ENCODE measurements around the gene POC1B. TPM values are rescaled to one million over a fixed set of nuclear protein-coding genes. Genes with fewer than 3 reads are reported as not detected.

Gene POC1B
- total RNA-seq, 2 donors from 2014 or later, result 18.3 to 35.8 TPM

- ATAC-seq, result no peak
- Mint-ChIP-seq H3K9me3 (no peaks in the 10 kb centered on the region), H3K36me3 (no peaks in the 10 kb centered on the region), H3K27ac (no peak overlapping the region)
- DNase-seq (ENCODE audit: low spot score in 2 of 2), result no peak
Measured at GRCh38 chr12:89516633-89517032, 9.2 kb downstream of the POC1B start.

GRCh38 chr12:89514751-89515150 is 11.1 kb downstream of the POC1B start:
- Mint-ChIP-seq H3K36me3 (no peaks in the 10 kb centered on the region), H3K27ac (no peak overlapping the region), H3K9me3 (no peaks in the 10 kb centered on the region)
- peak; percentile 44 to 74 for ATAC-seq
- DNase-seq (ENCODE audit: low spot score in 2 of 2), result no peak

GRCh38 chr12:89513544-89513943 is 12.3 kb downstream of the POC1B start:
- Mint-ChIP-seq H3K36me3 (no peaks in the 10 kb centered on the region), H3K9me3 (no peaks in the 10 kb centered on the region), H3K27ac (no peak overlapping the region)
- ATAC-seq, result no peak
- no peak for DNase-seq (ENCODE audit: low spot score in 2 of 2)

- ATAC-seq (no peak), DNase-seq (ENCODE audit: low spot score in 2 of 2) (no peak)
- no peaks in the 10 kb centered on the region for H3K9me3 Mint-ChIP-seq
- H3K36me3 Mint-ChIP-seq, result no peaks in the 10 kb centered on the region
- no peak overlapping the region for H3K27ac Mint-ChIP-seq
Measured at GRCh38 chr12:89507015-89507824, 18.6 kb downstream of the POC1B start.

DNA sequence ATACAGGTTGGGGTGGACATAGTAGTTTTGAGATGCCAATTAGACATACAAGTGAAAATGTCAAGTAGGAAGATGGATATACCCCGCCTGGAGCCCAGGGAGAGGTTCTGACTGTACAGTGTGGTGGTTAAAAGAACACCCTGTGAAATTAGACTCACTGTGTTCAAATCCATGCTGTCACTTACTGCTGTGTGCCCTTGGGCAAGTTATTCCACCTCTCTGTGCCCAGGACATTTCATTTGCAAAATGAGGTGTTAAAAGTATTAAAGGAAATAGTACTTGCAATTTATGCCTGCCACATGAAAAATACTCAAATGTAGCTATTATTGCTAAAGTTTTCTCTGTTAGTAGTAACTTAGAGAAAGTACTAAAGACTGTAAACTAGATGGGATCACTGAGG is 19.8 kb downstream of the POC1B start:
- ATAC-seq (no peak), DNase-seq (ENCODE audit: low spot score in 2 of 2) (no peak)
- no peaks in the 10 kb centered on the region for H3K36me3 Mint-ChIP-seq
- no peaks in the 10 kb centered on the region for H3K9me3 Mint-ChIP-seq
- H3K27ac Mint-ChIP-seq, result no peak overlapping the region

DNA sequence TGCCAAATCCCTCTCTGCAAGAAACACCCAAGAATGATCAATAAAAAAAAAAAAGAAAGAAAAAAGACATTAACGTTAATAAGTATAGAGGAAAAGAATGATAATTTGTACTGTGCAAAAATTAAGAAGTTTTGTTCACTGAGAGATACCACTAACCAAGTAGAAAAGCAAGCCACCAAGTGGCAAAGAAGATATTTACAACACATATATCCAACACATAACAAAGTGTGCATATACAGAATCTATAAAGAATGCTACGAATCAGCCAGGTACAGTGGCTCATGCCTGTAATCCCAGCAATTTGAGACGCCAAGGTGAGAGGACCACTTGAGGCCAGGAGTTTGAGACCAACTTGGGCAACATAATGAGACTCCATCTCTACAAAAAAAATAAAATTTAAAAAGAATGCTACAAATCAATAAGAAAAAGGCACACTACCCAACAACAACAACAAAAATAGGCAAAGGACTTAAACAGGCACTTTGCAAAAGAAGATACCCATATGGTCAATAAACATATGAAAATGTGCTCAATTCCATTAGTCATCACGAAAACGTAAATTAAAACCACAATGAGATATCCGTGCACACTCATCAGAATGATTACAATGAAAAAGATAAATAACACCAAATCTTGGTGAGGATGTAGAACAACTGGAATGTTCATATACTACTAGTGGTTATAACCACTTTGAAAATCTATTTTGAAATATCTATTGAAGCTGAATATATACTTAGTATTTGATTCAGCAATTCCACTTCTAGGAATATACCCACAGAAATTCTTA is 21.1 kb downstream of the POC1B start:
- H3K9me3 Mint-ChIP-seq, result no peaks in the 10 kb centered on the region
- ATAC-seq, result no peak
- H3K27ac Mint-ChIP-seq, result no peak overlapping the region
- no peak for DNase-seq (ENCODE audit: low spot score in 2 of 2)
- peaks cover 0 to 4% of the 10 kb centered on the region in 2 donors for H3K36me3 Mint-ChIP-seq

DNA sequence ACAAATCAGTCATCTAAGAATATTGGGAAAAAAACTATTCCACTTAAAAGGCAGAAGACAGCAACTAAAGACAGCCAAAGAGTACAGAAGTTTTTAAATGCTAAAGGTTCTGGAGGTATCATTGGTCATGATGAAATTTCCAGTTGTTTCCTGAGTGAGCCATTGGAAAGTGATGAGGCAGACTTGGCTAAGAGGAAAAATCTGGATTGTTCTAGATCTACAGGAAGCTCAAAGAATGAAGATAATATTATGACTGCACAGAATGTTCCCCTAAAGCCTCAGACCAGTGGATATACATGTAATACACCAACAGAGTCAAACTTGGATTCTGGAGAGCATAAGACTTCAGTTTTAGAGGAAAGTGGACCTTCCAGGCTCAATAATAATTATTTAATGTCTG is 24.1 kb downstream of the POC1B start:
- peaks cover 0 to 5% of the 10 kb centered on the region in 2 donors for H3K36me3 Mint-ChIP-seq
- ATAC-seq (no peak), DNase-seq (ENCODE audit: low spot score in 2 of 2) (no peak)
- H3K27ac Mint-ChIP-seq, result no peak overlapping the region
- no peaks in the 10 kb centered on the region for H3K9me3 Mint-ChIP-seq

- ATAC-seq (no peak), DNase-seq (ENCODE audit: low spot score in 2 of 2) (no peak)
- H3K27ac Mint-ChIP-seq, result no peak overlapping the region
- H3K9me3 Mint-ChIP-seq, result no peaks in the 10 kb centered on the region
- peaks cover 5% of the 10 kb centered on the region in 2 donors for H3K36me3 Mint-ChIP-seq
Measured at GRCh38 chr12:89499857-89500256, 26.0 kb downstream of the POC1B start.

DNA sequence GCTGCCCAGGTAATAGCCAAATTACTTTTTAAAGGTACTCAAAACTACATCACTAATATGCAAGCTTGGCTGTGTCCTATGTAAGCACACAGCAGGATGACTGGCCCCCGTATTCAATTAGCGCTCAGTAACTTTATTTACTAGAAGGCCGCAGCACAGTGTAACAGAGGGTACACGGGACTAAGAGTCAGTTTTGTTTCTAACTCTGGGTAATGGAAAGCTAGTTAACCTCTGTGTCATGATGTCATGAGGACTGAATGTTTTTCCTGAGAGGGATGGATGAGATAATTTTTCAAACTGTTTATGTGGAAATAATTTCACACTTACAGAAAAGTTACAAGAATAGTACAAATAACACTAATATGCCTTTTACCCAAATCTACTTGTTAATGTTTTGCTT is 28.4 kb downstream of the POC1B start:
- Mint-ChIP-seq H3K36me3 (peaks cover 5 to 11% of the 10 kb centered on the region in 2 donors), H3K9me3 (no peaks in the 10 kb centered on the region), H3K27ac (no peak overlapping the region)
- ATAC-seq (no peak), DNase-seq (ENCODE audit: low spot score in 2 of 2) (no peak)

DNA sequence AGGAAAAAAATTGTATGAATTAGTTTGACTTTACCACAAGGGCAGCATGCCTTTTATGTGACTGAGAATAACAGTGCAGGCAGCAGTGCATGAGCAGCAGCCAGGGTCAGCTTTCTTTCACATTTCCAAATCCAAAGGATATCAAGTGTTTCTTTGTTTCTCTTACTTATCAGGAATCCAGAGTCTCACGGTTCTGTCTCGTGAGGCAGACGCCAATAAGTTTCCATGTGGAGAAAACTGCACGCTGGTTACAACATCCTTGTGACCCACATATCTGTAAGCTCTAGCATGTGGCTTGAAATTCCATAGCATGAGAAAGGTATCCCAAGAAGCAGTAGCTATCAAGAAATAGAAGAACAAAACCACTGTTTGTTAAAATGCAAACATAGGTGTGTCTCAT is 28.8 kb downstream of the POC1B start:
- ATAC-seq (no peak), DNase-seq (ENCODE audit: low spot score in 2 of 2) (no peak)
- H3K27ac Mint-ChIP-seq, result no peak overlapping the region
- H3K36me3 Mint-ChIP-seq, result peaks cover 5 to 11% of the 10 kb centered on the region in 2 donors
- H3K9me3 Mint-ChIP-seq, result no peaks in the 10 kb centered on the region

DNA sequence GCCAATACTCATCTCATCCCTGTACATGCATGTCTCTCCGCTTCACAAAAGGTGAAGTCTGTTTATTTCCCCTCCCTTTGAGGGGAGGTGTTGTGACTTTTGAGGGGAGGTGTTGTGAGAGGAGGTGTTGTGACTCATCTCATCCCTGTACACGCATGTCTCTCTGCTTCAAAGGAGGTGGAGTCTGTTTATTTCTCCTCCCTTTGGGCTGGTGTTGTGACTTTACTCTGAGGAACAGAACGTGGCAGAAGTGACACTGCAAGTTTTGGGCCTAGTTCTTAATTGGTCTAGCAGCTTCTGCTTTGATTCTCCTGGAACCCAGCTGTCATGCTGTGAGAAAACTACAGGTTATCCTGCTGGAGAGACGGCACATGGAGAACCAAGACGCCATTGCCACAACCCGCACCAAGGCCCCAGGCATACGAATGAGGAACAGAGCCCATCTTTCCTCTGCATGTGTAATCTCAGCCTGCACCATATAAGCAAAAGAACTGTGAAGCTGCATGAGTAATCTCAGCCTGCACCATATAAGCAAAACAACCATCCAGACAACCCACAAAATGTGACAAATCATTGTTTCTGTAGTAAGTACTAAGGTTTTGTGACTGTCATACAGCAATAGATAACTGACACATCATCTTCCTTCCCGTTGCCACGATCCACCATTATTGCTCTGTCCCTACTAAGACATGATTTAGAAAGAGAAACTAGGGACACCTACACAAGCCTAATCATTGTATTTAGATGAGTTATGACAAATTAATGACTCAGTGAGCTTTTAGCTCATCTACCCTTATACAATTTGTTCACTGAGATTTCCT is 31.2 kb downstream of the POC1B start:
- DNase-seq (ENCODE audit: low spot score in 2 of 2), result peak in 1 of 2 donors; percentile 50
- Mint-ChIP-seq H3K9me3 (no peaks in the 10 kb centered on the region), H3K36me3 (peaks cover 5 to 18% of the 10 kb centered on the region in 2 donors), H3K27ac (peak overlapping the region; percentile 82 to 93)
- peak; percentile 93 to 94 for ATAC-seq

DNA sequence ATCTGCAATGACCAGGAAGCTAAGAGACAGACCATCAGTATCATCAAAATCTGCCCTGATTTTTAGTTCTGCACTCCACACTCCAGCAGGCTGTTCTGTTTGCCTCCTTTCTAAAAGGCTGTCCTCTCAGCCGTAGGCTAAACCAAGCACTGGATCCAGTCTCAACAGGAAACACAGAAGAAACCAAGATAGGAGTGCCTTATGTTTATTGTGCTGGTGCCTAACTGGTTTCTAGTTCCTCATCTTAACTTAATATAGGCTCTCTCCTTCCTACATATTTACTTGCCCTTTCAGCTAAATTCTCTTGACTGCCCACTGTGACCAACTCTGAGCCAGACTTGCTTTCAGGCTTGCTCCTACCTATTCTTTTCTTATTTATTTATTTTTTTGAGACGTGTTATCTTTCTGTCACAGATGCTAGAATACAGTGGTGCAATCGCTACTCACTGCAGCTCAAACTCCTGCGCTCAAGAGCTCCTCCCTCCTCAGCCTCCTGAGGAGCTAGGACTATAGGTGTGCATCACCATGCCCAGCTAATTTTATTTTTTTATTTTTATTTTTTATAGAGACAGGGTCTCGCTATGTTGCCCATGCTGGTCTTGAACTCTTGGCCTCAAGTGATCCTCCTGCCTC is 32.1 kb downstream of the POC1B start:
- Mint-ChIP-seq H3K36me3 (peaks cover 5 to 18% of the 10 kb centered on the region in 2 donors), H3K27ac (peak overlapping the region; percentile 82 to 93), H3K9me3 (no peaks in the 10 kb centered on the region)
- DNase-seq (ENCODE audit: low spot score in 2 of 2), result no peak
- ATAC-seq, result no peak

DNA sequence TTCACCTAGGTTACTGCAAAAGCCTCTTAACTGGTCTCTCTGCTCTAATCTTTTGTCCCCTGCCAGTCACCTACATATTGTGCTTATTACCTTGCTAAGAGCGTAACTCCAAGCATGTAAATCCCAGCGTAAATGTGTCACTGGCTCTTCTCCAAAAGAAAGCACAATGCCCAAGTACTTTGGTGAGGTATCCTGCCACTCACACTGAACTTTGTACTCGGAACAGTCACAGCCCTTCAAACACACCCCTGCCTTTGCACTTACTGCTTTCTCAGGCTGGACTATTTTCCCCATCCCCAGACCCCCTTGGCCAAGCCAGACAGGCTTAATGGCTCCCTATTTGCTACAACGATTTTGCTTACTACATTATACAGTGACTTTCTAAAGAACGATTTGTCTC is 33.0 kb downstream of the POC1B start:
- Mint-ChIP-seq H3K27ac (no peak overlapping the region), H3K9me3 (no peaks in the 10 kb centered on the region), H3K36me3 (peaks cover 5 to 18% of the 10 kb centered on the region in 2 donors)
- no peak for DNase-seq (ENCODE audit: low spot score in 2 of 2)
- ATAC-seq, result no peak

- Mint-ChIP-seq H3K27ac (no peak overlapping the region), H3K9me3 (no peaks in the 10 kb centered on the region), H3K36me3 (peaks cover 5 to 13% of the 10 kb centered on the region in 2 donors)
- ATAC-seq, result no peak
- DNase-seq (ENCODE audit: low spot score in 2 of 2), result no peak
Measured at GRCh38 chr12:89490922-89491321, 34.9 kb downstream of the POC1B start.

- no peaks in the 10 kb centered on the region for H3K36me3 Mint-ChIP-seq
- no peak overlapping the region for H3K27ac Mint-ChIP-seq
- ATAC-seq, result no peak
- no peak for DNase-seq (ENCODE audit: low spot score in 2 of 2)
- no peaks in the 10 kb centered on the region for H3K9me3 Mint-ChIP-seq
Measured at GRCh38 chr12:89486264-89486663, 39.6 kb downstream of the POC1B start.

DNA sequence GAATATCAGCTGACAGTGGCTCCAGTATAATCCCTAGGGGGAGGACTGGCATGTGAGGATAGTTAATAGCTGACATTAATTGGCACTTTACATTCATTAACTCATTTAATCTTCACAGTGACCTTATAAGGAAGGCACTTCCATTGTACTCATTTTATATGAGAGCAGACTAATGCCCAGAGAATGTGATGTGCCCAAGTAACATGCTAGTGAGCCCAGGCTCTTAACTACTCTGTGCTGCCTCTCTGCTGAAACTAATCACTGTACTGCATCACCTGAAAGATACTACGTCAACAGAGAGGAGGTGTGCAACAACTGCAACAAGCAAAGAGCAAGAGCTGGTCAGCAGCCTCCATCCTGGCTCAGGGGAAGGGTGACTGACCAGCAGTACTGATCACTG is 41.4 kb downstream of the POC1B start:
- H3K36me3 Mint-ChIP-seq, result no peaks in the 10 kb centered on the region
- ATAC-seq (no peak), DNase-seq (ENCODE audit: low spot score in 2 of 2) (no peak)
- no peak overlapping the region for H3K27ac Mint-ChIP-seq
- H3K9me3 Mint-ChIP-seq, result no peaks in the 10 kb centered on the region
